ENCODE results near the gene NAB2.

Gene NAB2

DNA sequence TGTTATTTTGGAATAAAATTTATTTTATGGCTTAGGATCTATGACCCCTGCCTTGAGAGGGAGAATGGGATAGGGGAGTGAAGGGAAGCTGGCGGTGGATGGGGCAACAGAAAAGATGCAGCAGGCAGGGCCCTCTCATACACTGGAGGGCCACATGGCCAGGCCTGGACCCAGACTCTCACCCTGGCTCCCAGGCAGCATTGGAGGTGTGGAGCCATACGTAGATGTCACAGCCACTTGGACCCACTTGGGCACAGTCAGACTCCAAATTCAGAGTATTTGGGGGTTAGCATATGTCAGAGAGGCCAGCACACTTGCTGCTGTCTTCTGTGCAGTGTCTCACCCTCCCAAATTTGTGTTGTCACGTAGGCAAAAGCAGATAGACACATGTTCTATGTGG is 6.5 kb downstream of the NAB2 start:
- no peak for DNase-seq

DNA sequence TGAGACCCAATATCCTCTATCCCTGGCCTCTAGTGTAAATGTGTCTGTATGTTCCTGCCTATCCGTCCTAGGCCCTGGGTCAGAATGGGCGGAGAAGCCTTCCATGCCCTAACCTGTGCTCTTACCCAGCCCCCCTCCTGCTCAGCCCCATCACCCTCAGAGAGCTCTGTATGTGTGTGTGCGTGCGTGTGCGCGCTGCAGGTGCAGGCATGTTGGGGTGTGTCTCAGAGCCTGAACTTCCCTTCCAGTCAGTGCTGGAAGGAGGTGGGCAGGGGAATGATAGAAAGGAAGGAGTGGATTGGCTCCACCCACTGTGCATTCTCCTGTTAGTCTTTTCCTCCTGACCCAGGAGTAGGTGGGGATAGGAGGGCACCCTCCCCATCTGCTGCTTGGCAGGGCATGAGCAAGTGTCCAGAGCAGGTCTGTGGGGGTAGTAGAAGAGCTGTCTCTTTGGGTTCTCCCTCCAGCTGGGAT is 7.2 kb downstream of the NAB2 start:
- no peak for DNase-seq

GRCh38 chr12:57096748-57097553 is 8.0 kb downstream of the NAB2 start:
- no peak for DNase-seq

DNA sequence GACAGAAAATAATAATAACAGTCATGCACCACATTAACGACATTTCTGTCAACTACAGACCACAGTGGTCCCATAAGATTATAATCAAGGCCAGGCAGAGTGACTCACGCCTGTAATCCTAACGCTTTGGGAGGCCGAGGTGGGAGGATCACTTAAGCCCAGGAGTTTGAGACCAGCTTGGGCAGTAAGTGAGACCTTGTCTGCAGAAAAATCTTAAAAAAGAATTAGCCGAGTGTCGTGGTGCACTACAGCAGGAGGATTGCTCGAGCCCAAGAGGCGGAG is 8.6 kb downstream of the NAB2 start:
- DNase-seq, result no peak

DNA sequence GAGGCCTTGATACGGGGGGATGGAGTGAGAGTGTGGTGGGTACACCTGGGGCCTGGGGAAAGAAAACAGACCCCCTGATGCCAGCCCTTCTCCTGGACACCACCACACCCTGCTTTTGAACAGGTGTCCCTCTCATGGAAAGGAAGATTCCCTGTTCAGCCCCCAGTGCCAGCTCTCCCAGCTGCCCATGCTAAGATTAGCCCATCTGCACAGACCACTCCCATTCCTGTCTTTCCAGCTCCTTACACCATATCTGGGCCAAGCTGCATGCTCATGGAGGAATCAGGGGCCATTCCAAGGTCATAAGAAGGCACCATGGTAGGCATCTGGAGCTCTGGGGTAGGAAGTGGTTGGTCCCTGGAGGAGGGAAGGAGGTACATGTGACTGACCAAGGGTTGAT is 9.6 kb downstream of the NAB2 start:
- no peak for DNase-seq

DNA sequence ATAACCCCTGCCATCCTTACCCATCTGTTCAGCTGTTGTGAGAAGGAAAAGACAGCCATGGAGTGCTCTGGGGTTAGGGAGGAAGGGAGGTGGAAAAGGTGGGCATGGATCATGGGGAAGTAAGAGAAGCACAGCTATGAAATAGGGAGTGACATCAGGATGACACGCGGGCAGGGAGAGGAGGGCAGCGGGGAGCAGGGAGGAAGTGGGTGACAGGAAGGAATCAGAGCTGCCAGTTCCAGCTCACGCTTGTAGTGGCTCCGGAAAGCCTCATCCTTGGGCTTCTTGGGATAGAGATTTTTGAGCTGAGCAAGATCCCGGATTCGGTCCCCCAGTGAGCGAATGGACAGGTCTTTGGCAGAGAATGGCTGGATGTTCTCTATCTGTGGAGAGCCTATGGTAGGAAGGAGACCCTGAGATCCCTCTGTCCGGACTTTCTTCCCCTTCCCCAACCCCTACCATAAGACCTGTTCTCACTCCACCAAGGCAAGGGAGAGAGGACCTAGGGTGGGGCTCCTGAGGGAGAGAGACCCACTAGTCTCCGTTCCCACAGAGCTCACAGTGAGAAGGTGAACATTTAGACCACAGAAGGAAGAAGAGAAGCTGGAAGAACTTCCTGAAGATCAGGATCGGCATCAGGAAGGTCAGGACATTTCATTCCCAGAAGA is 10.3 kb downstream of the NAB2 start:
- DNase-seq, result no peak

DNA sequence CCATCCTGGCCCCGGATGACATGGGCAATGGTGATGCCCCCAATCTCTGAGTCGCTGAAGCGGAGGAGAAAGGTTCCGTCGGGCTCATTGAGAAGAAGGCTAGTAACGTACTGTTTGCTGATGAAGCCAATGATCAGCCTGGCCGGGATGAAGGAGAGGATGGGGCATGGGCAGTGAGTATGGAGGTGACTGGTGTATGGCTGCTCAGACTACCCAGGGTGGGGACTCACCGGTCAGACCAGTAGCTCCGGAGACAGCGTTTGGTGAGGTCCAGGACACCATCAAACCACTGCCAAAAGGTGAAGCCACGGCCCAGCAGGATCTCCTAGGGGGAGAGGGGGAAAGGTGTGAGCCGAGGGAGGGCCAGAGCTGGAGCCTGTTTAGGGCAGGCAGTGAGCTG is 10.9 kb downstream of the NAB2 start:
- no peak for DNase-seq

DNA sequence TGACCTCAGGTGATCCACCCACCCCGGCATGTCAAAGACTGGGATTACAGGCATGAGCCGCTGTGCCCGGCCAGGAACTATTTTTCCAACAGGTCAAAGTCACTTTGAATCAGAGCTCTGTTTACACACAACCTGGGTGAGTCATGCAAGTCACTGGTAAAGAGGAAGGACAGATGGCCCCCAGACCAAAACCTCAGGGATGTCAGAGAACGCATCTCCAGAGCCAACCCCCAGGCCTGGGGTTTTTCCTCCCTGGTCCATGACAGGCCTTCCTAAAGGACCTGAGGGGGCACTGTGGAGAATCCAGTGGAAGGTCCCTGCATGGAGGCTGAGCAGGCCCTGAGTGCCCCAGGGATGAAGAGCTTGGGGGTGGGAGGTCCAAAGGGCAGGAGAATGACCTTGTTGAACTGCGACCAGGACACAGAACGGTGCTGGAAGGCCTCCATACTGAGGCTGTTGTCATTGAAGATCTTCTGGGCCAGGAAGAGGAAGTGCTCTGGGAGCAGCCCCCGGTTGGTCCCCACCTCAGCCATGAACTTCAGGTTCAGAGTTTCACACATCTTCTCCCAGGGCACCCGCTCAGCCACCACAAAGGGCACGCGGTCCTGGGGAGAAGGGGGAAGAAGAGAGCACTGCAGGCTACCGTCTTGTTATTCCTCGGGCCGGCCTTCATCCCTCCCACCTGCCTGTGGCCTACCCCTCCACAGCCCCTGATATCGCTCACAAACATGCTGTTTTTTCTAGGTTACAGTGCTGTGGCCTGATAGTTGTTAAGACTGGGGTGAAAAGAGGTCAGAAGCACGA is 13.2 kb downstream of the NAB2 start:
- no peak for DNase-seq

- no peak for DNase-seq
These were observed 14.9 kb downstream of the NAB2 start for GRCh38 chr12:57103856-57104255.

GRCh38 chr12:57104292-57104910 is 15.5 kb downstream of the NAB2 start:
- DNase-seq, result no peak

DNA sequence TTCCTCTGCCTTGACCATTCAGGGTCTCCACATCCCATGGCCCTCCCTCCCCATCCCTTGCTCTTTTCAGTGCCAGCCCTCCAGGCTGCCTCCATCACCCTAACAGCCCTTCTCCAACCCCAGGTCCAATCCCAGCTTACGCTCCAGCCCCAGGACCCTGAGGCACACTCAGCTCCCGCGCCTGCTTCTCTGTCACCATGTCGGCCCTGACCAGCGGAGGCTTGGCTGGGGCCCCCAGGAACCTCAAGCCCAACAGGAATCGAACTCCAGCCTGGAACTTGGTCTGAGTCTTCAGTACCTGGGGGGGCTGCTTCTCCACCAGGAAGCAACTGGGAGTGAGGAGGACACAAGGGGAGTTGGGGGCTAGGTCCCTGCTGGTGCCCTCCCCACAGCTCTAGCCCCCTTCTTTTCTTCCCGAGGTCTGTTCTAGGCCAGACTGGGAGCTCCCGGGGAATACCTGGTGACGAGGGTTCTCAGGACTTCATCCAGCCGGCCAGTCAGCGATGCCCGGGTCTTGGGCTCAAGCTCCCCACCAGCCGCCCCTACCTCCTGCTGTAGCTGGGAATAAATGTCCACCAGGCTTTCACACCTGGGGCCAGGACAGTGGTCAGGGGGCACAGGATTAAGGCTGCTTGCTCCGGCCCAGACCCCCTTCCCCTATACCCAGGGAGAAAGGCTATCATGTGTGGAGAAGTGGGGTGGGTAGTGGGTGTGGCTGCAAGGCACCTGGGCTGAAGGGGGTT is 16.3 kb downstream of the NAB2 start:
- no peak for DNase-seq

DNA sequence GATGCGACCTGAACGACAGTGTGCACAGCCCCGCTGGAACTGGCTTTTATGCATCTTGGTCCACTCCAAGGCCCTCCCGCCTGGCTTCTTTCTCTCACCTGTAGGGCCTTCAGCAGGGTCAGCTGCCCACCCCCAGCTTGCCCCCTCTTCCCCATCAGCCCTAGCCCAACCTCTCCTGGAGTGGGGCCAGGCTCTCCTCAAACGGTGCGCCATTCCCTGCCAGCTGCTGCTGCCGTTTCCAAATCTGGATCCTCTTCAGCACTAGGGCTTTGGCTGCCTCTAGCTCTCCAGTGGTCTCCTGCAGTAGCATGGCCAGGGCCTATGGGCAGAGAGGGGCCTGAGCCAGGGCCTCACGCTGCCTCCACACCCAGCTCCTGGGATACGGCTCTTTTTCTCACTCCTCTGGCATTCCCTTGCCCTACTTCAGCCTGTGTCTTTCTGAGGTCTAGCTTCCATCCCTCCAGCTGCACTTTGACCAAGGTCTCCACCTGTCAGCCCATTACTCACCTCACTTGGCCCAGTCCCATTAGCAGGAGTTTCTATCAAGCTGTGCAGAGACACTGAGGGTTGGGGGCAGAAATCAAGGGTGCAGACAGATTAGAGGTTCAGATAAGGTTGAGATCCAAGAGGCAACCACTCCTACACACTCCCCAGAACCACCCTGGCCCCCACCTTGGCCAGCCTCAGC is 17.3 kb downstream of the NAB2 start:
- DNase-seq, result no peak

- DNase-seq, result no peak
These were observed 18.7 kb downstream of the NAB2 start for GRCh38 chr12:57107456-57108155.

DNA sequence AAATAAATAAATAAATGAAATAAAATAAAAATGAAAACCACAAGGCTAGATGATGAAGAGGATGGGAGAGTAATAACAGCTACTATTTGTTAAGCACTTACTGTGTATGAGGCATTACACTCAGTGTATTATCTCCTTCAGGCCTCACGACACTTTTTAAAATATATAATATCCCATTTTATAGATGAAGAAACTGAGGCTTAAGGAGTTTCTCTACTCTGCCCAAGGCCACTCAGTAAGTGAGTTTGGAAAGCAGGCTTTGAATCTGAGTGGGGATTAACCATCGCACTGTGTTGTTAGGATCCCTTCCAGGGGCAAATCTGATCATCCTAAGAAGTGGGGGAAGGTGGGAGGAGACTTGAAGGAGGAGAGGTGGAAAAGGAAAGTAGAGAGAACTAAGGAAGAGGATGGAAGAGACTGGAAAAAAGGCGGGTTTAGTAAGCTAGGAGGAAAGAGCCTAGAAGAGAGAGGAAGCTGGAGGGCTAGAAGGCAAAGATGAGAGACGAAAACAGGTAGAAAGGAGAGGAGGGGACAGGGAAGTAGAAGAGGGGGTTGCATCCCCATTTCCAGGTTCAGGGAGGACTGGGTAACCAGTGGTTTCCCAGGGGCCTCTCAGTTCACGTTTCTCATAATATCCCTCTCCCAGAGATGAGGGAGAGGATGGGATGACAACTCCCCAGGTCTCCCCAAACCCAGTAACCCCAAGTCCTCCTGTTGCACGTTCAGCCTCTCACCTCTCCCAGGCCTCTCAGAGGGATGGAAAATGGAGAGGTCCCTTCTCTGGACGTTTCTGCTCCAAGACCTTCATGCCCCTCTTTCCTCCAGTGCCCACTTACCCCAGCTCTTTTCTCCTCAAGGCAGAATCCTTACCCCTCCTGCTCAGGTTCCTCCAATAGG is 20.5 kb downstream of the NAB2 start:
- no peak for DNase-seq

- no peak for DNase-seq
These were observed 21.5 kb downstream of the NAB2 start for GRCh38 chr12:57110104-57111030.

DNA sequence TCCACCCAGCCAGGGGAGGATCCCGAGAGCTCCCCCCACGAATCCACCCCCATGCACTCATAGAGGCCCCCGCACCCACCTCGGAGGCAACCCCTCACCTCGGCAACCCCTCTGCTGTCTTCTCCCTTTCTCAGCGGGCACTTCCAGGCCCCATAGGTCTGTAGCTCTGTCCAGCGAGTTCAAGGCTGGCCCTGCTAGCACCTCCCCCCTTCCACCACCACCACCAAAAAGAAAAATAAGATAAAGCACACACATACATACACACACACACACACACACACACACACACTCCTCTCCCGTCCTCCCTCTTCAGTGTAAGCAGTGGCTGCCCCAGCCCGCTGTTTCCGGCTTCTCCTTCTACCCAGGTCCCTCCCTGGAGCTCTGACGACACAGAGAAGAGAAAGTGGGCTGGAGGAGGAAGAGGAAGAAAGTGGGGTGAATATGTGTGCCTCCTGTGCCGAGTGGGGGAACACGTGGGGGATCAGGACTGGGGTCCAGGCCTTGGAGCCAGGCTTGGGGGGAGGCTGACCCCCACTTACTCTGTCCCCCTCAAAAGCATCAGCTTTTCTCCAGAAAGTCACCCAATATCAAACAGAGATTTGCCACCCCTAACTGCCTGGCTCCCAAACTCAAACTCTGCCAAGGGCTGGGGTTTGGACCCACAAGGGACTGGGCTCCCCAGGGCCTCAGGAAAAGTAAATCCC is 22.3 kb downstream of the NAB2 start, which contains the start of gene STAT6:
Gene STAT6, minus strand, starts transcription at position 332 of the 704 bp plus-strand sequence. CDS start 3,084 bp downstream, outside the sequence.
- no peak for DNase-seq

DNA sequence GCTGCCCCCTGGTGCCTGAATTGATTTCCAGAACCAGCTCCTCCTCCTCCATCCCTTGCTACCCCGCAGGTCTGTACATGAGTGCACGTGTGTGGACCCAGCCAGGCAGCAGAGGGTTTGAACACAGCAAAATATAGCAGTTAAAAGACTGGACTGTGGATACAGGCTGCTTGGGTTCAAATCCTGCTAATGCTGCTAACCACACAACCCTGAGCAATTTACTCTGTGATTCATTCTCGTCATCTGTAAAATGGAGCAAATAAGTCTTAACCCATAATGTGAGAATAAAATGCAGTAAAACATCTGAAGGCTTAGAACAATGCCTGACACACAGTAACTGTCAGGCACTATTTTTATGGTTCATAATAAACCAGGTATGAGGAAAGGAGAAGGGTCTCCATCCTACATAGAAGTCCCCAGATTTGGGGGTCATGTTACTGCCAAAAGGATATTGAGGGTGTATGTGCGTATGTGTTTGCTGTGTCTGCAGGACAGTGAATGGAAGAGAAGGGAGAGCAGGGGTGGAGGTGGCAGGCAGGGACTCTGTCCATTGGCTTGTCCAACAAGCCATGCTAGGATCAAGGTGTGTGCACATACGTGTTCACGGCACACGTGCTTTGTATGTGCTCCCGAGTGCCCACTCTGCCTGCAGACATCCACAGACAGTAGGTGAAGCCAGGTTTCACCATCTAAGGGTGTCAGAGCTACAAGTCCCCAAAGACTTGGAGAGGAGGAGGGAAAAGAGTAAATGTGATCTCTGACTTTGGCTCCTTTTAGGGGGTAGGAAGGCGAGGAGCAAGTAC is 23.8 kb downstream of the NAB2 start:
- DNase-seq, result no peak

Measured in NCI-H524 treated with DMSO at 0.1 percent for 48 hours (cell line).